ENCODE measurements around the gene SYT13. TPM values are rescaled to one million over a fixed set of nuclear protein-coding genes. Genes with fewer than 3 reads are reported as not detected.
"Not testable (repeated sequence)": the region's sequence is repeated elsewhere in the genome, so short reads cannot be mapped to it uniquely, and the experiment has no call there.

SYT13 gene
- total RNA-seq, 4 donors from 2014 or later, result 0.21 to 0.44 TPM; not detected in 2

- Histone ChIP-seq H3K4me1 (no peaks in the 10 kb centered on the region), H3K27me3 (peaks cover 0 to 3% of the 10 kb centered on the region in 2 donors), H3K27ac (no peak overlapping the region), H3K9me3 (no peaks in the 10 kb centered on the region), H3K36me3 (no peaks in the 10 kb centered on the region), H3K4me3 (no peak overlapping the region)
- no peak for DNase-seq (ENCODE audit: low spot score in 2 of 2)
- 47 to 67% methylated on average over 3 of the region's 3 CpGs for WGBS, 2 donors
- TF ChIP-seq EP300 (IDR thresholded peaks at IDR 0.05) (no peak), CTCF (IDR thresholded peaks at IDR 0.05) (no peak), POLR2A (IDR thresholded peaks at IDR 0.05) (no peak)
Measured at GRCh38 chr11:45250035-45250718, 36.0 kb downstream of the SYT13 start.

- not testable (repeated sequence) for H3K9me3 ChIP-seq; DNase-seq (ENCODE audit: low spot score in 2 of 2); H3K27me3 ChIP-seq; H3K4me1 ChIP-seq; H3K27ac ChIP-seq; H3K36me3 ChIP-seq; H3K4me3 ChIP-seq
- 91 to 97% methylated on average over 1 of the region's 1 CpG for WGBS, 2 donors
Measured at GRCh38 chr11:45249372-45249771, 36.8 kb downstream of the SYT13 start.

GRCh38 chr11:45248501-45249011, 37.6 kb downstream of the SYT13 start:
- H3K36me3 ChIP-seq, result no peaks in the 10 kb centered on the region
- 91 to 95% methylated on average over 2 of the region's 2 CpGs for WGBS, 2 donors
- peaks cover 0 to 3% of the 10 kb centered on the region in 2 donors for H3K27me3 ChIP-seq
- no peaks in the 10 kb centered on the region for H3K9me3 ChIP-seq
- DNase-seq (ENCODE audit: low spot score in 2 of 2), result no peak
- H3K4me1 ChIP-seq, result no peaks in the 10 kb centered on the region
- no peak overlapping the region for H3K27ac ChIP-seq
- H3K4me3 ChIP-seq, result no peak overlapping the region
- TF ChIP-seq CTCF (IDR thresholded peaks at IDR 0.05) (no peak), POLR2A (IDR thresholded peaks at IDR 0.05) (no peak), EP300 (IDR thresholded peaks at IDR 0.05) (no peak)

- TF ChIP-seq CTCF (IDR thresholded peaks at IDR 0.05) (no peak), POLR2A (IDR thresholded peaks at IDR 0.05) (no peak), EP300 (IDR thresholded peaks at IDR 0.05) (no peak)
- Histone ChIP-seq H3K9me3 (no peaks in the 10 kb centered on the region), H3K4me1 (no peaks in the 10 kb centered on the region), H3K27me3 (peaks cover 0 to 3% of the 10 kb centered on the region in 2 donors), H3K4me3 (no peak overlapping the region), H3K27ac (no peak overlapping the region), H3K36me3 (no peaks in the 10 kb centered on the region)
- WGBS, 2 donors, result 30 to 40% methylated on average over 2 of the region's 2 CpGs
- no peak for DNase-seq (ENCODE audit: low spot score in 2 of 2)
Measured at GRCh38 chr11:45247433-45247832, 38.7 kb downstream of the SYT13 start.

- H3K27me3 ChIP-seq, result no peaks in the 10 kb centered on the region
- no peaks in the 10 kb centered on the region for H3K9me3 ChIP-seq
- no peak overlapping the region for H3K27ac ChIP-seq
- TF ChIP-seq EP300 (IDR thresholded peaks at IDR 0.05) (no peak), POLR2A (IDR thresholded peaks at IDR 0.05) (no peak), CTCF (IDR thresholded peaks at IDR 0.05) (no peak)
- H3K4me3 ChIP-seq, result no peak overlapping the region
- DNase-seq (ENCODE audit: low spot score in 2 of 2), result no peak
- H3K4me1 ChIP-seq, result no peaks in the 10 kb centered on the region
- no peaks in the 10 kb centered on the region for H3K36me3 ChIP-seq
- WGBS, 2 donors, result 85 to 88% methylated on average over 8 of the region's 8 CpGs
Measured at GRCh38 chr11:45246241-45246640, 39.9 kb downstream of the SYT13 start.

Data from tibial nerve (tissue), 4 donors.